ENCODE data around the gene PRKCA.

Gene PRKCA

GRCh38 chr17:66638707-66639479 is 336.5 kb downstream of the PRKCA start:
- no peaks in the 10 kb centered on the region for H3K4me1 ChIP-seq (ENCODE audit: control insufficient read depth in 1 of 2, insufficient read depth in 1 of 2, low read depth in 1 of 2, low read length in 1 of 2)
- H3K4me3 ChIP-seq (ENCODE audit: low read depth in 1 of 2, low read length in 1 of 2), result no peak overlapping the region
- H3K9me3 ChIP-seq, result no peaks in the 10 kb centered on the region
- no peaks in the 10 kb centered on the region for H3K36me3 ChIP-seq
- H3K27me3 ChIP-seq, result no peaks in the 10 kb centered on the region
- no peak overlapping the region for H3K27ac ChIP-seq
- no peak for TF ChIP-seq CTCF (IDR thresholded peaks at IDR 0.05)

DNA sequence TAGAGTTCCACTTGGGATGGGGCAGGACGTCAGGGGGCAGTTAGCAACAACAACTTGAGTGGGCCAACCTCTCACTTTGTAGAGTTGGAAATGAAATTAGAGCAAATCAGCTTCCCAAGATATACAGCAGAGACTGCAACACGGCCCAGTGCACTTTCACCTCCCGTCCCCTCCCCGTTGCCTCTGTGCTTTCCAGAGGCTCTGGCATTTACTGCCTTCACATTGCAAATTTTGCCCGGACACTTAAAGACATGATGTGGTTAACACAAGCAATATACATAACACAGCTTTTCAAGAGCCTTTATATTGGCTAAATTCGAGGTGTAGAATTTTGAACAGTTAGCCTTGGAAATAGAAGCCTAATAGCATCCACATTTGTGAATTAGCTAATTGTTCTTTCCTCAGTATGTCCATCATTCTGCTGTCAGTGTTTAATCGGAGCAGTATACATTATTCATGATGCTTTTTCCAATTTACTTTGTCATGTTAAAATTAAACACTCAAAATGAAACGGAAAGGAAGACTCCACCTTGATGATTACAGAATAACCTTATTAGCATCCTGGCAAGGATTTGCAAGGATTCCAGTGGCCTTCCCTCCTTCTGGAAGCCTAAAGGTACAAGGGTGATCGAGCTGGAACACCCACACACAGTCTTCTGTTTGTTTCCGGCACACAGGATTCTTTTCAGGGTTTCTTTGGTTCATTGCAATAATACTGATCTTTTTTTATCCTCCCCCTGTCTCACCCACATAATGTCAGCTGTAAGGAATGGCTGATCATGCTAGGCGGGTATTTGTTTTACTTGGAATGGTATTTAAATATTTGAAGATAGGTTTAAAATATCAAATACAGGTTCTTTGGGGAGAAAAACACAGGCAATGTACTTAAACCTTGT is 341.6 kb downstream of the PRKCA start:
- H3K4me3 ChIP-seq (ENCODE audit: low read depth in 1 of 2, low read length in 1 of 2), result no peak overlapping the region
- H3K27ac ChIP-seq, result no peak overlapping the region
- no peaks in the 10 kb centered on the region for H3K9me3 ChIP-seq
- no peaks in the 10 kb centered on the region for H3K4me1 ChIP-seq (ENCODE audit: control insufficient read depth in 1 of 2, insufficient read depth in 1 of 2, low read depth in 1 of 2, low read length in 1 of 2)
- H3K36me3 ChIP-seq, result no peaks in the 10 kb centered on the region
- no peaks in the 10 kb centered on the region for H3K27me3 ChIP-seq
- TF ChIP-seq CTCF (IDR thresholded peaks at IDR 0.05), result no peak

- Histone ChIP-seq H3K27me3 (no peaks in the 10 kb centered on the region), H3K4me3 (ENCODE audit: low read depth in 1 of 2, low read length in 1 of 2) (no peak overlapping the region), H3K9me3 (no peaks in the 10 kb centered on the region), H3K27ac (no peak overlapping the region), H3K4me1 (ENCODE audit: control insufficient read depth in 1 of 2, insufficient read depth in 1 of 2, low read depth in 1 of 2, low read length in 1 of 2) (no peaks in the 10 kb centered on the region), H3K36me3 (no peaks in the 10 kb centered on the region)
- TF ChIP-seq CTCF (IDR thresholded peaks at IDR 0.05), result no peak
Observed at GRCh38 chr17:66645259-66645658, 342.8 kb downstream of the PRKCA start.

DNA sequence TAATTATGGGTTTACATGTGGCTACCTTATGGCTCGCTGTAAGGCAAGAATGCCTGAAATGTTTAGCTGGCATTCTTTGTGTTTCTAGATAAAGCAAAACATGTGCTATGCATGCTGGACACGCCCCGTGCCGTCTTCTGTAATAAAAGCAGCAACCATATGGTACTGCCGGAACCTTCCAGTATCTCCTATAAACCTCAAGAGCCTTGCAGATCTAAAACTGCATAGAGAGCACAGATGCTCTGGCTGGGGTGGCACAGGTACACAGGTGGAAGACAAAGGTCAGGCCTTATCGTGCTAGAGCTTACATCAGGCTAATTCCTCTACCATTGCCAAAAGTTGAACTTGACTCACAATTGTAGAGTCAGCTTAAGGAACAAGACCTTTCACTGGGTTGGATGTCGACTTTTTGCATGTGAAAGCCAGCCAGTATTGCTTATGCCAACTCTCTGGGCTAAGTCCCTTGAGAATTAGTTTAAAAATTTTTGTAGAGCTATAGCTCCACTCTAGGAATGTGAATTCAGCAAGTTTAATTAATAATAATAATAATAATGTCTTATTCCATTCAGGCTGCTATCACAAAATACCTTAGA is 345.1 kb downstream of the PRKCA start:
- Histone ChIP-seq H3K4me3 (ENCODE audit: low read depth in 1 of 2, low read length in 1 of 2) (no peak overlapping the region), H3K36me3 (no peaks in the 10 kb centered on the region)
- TF ChIP-seq CTCF (IDR thresholded peaks at IDR 0.05), result no peak

DNA sequence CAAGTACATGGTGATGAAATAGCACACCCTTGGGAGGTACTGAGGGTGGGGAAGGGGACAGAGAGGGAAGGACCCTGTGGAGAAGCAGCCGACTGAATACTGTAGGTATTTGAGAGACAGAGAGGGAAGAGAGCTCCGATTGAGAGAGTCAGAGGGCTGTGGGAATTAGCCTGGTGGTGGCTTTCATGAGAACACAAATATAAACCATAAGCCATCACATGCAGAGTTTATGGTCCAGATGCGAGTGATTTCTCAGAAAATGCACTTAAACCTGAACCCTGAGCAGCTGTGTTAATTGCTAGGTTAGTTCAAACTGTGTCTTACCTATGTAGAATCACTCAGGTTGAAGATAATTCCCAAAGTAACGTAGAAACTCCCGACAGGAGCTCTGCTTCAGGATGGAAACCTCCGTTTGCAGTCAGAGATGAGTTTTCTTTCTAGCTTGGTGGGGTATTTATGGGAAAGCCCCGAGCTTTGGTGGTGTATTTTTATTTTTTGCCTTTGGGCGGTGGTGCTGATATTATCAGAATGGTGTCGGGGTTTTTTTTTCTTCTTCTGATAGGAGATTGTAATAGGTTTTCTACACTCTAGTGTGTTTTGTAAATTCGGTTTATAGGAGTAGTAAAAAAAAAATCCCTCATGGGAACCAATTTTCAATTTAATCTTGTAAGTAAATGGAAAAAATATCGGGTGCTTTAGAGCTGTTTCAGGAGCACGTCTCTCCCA is 347.6 kb downstream of the PRKCA start:
- Histone ChIP-seq H3K27me3 (no peaks in the 10 kb centered on the region), H3K9me3 (no peaks in the 10 kb centered on the region), H3K4me1 (ENCODE audit: control insufficient read depth in 1 of 2, insufficient read depth in 1 of 2, low read depth in 1 of 2, low read length in 1 of 2) (no peaks in the 10 kb centered on the region), H3K36me3 (no peaks in the 10 kb centered on the region), H3K27ac (no peak overlapping the region), H3K4me3 (ENCODE audit: low read depth in 1 of 2, low read length in 1 of 2) (no peak overlapping the region)
- TF ChIP-seq CTCF (IDR thresholded peaks at IDR 0.05), result no peak

More for the DNA sequence above, 345.1 kb downstream of the PRKCA start:
- Histone ChIP-seq H3K4me1 (ENCODE audit: control insufficient read depth in 1 of 2, insufficient read depth in 1 of 2, low read depth in 1 of 2, low read length in 1 of 2) (no peaks in the 10 kb centered on the region), H3K9me3 (no peaks in the 10 kb centered on the region), H3K27me3 (no peaks in the 10 kb centered on the region), H3K27ac (no peak overlapping the region)

Measured in neutrophil (primary cell).